DOHH2 (cell line): ENCODE results near the gene CNMD.

Experiments
- H3F3A ChIP-seq: fragments of 200-600 bp; sonication (generic), shearing (Covaris generic); 2 replicates; pipeline ENCODE4 v1.6.0; 2016; ENCODE audit warnings: antibody characterized with exemption, mild to moderate bottlenecking; ENCODE audit not compliant: control insufficient read depth, insufficient read depth
- H3K27ac ChIP-seq: fragments of 200-600 bp; sonication (generic); 2 replicates; pipeline ENCODE4 v1.5.1; 2014; ENCODE audit warnings: low read depth, mild to moderate bottlenecking, low read length, moderate library complexity
- H3K27me3 ChIP-seq: fragments of 200-600 bp; sonication (generic); 2 replicates; pipeline ENCODE4 v1.6.1; 2014; ENCODE audit warnings: mild to moderate bottlenecking, low read length, mixed read lengths; ENCODE audit not compliant: control insufficient read depth
- H3K36me3 ChIP-seq: fragments of 200-600 bp; sonication (generic); 2 replicates; pipeline ENCODE4 v1.6.1; 2014; ENCODE audit warnings: mild to moderate bottlenecking, low read length, moderate library complexity, mixed read lengths; ENCODE audit not compliant: control insufficient read depth
- H3K4me1 ChIP-seq: fragments of 200-600 bp; sonication (generic); 2 replicates; pipeline ENCODE4 v1.6.1; 2014; ENCODE audit warnings: mild to moderate bottlenecking, low read length, mixed read lengths; ENCODE audit not compliant: control insufficient read depth
- H3K4me2 ChIP-seq: fragments of 200-600 bp; sonication (generic); 2 replicates; pipeline ENCODE4 v1.6.0; 2014; ENCODE audit warnings: mild to moderate bottlenecking, low read length, moderate library complexity
- H3K4me3 ChIP-seq: fragments of 200-600 bp; sonication (generic); 2 replicates; pipeline ENCODE4 v1.5.1; 2014; ENCODE audit warnings: mild to moderate bottlenecking, low read length, mixed read lengths
- H3K79me2 ChIP-seq: fragments of 200-600 bp; sonication (generic); 2 replicates; pipeline ENCODE4 v1.6.1; 2014; ENCODE audit warnings: mild to moderate bottlenecking, low read length, mixed read lengths; ENCODE audit not compliant: control insufficient read depth
- H3K9me2 ChIP-seq: fragments of 200-600 bp; sonication (generic); replicated peaks from 2 replicates; pipeline ENCODE4 v1.6.1; 2014; ENCODE audit warnings: mild to moderate bottlenecking, low read length, mixed read lengths; ENCODE audit not compliant: control insufficient read depth
- H3K9me3 ChIP-seq: fragments of 200-600 bp; sonication (generic); 2 replicates; pipeline ENCODE4 v1.6.1; 2014; ENCODE audit warnings: antibody characterized with exemption, low read length, mixed read lengths; ENCODE audit not compliant: control insufficient read depth, insufficient read depth
- H4K20me1 ChIP-seq: fragments of 200-600 bp; sonication (generic); 2 replicates; pipeline ENCODE4 v1.6.0; 2014; ENCODE audit warnings: low read depth, mild to moderate bottlenecking, antibody characterized with exemption, low read length, moderate library complexity; ENCODE audit not compliant: control insufficient read depth, insufficient read depth
- CTCF ChIP-seq: fragments of 200-600 bp; sonication (generic); IDR thresholded peaks from one replicate; pipeline ENCODE4 v1.5.1; 2014; ENCODE audit warnings: antibody characterized with exemption, mild to moderate bottlenecking, low read depth, low read length; ENCODE audit not compliant: poor library complexity, severe bottlenecking
- EZH2phosphoT487 ChIP-seq: fragments of 200-600 bp; sonication (generic); IDR thresholded peaks from 2 replicates; pipeline ENCODE4 v1.6.1; 2017; ENCODE audit warnings: borderline replicate concordance, mild to moderate bottlenecking, antibody characterized with exemption, low read length, moderate library complexity, mixed read lengths

CNMD gene

GRCh38 chr13:52739468-52740071 lies at the start of gene CNMD:
Gene CNMD (minus strand): TSS chr13:52739820. CDS start chr13:52739701, 119 bp downstream.
- no peak within 1 kb of the TSS for H3K4me3 ChIP-seq

GRCh38 chr13:52788011-52788410 lies 48.4 kb upstream of the CNMD start:
- no peaks in the 10 kb centered on the region for H3K36me3 ChIP-seq
- H3K27me3 ChIP-seq, result peaks cover 4% of the 10 kb centered on the region; the same call in 1 of the 2 replicates
- no peak overlapping the region for H3K4me3 ChIP-seq
- H3K4me1 ChIP-seq, result no peaks in the 10 kb centered on the region
- H3K27ac ChIP-seq, result no peak overlapping the region
- H4K20me1 ChIP-seq, result no peaks in the 10 kb centered on the region
- no peak for TF ChIP-seq CTCF
- no peaks in the 10 kb centered on the region for H3K79me2 ChIP-seq
- no peaks in the 10 kb centered on the region for H3K9me2 ChIP-seq
- no peaks in the 10 kb centered on the region for H3K9me3 ChIP-seq
- no peaks in the 10 kb centered on the region for H3F3A ChIP-seq
- H3K4me2 ChIP-seq, result no peak overlapping the region

More at GRCh38 chr13:52739468-52740071, at the start of gene CNMD:
- H3K36me3 ChIP-seq, result no peaks in the 10 kb centered on the region
- H3K79me2 ChIP-seq, result no peaks in the 10 kb centered on the region
- H3K27me3 ChIP-seq, result no peaks in the 10 kb centered on the region
- H3K9me3 ChIP-seq, result no peaks in the 10 kb centered on the region
- no peaks in the 10 kb centered on the region for H3F3A ChIP-seq
- TF ChIP-seq CTCF, result no peak
- no peak for TF ChIP-seq EZH2phosphoT487
- no peak within 1 kb of the TSS for H3K27ac ChIP-seq
- no peaks in the 10 kb centered on the region for H4K20me1 ChIP-seq
- H3K4me1 ChIP-seq, result no peaks in the 10 kb centered on the region
- no peak within 1 kb of the TSS for H3K4me2 ChIP-seq
- no peaks in the 10 kb centered on the region for H3K9me2 ChIP-seq

- Histone ChIP-seq H3K79me2 (no peaks in the 10 kb centered on the region), H3K4me2 (no peak overlapping the region), H4K20me1 (no peaks in the 10 kb centered on the region), H3K4me3 (no peak overlapping the region), H3K36me3 (no peaks in the 10 kb centered on the region), H3F3A (no peaks in the 10 kb centered on the region), H3K4me1 (no peaks in the 10 kb centered on the region), H3K27ac (no peak overlapping the region), H3K9me3 (no peaks in the 10 kb centered on the region), H3K9me2 (no peaks in the 10 kb centered on the region), H3K27me3 (peaks cover 4% of the 10 kb centered on the region; the same call in 1 of the 2 replicates)
- no peak for TF ChIP-seq EZH2phosphoT487
- TF ChIP-seq CTCF, result no peak
Observed at GRCh38 chr13:52787235-52787634, 47.6 kb upstream of the CNMD start.
